Ascending aorta (tissue), 2 donors: ENCODE results near the gene NRDE2. TPM values are rescaled to one million over a fixed set of nuclear protein-coding genes. Genes with fewer than 3 reads are reported as not detected.
A peak's percentile ranks its signal among the peaks of the same experiment; 100 is the strongest.
"Not testable (repeated sequence)": the region's sequence is repeated elsewhere in the genome, so short reads cannot be mapped to it uniquely, and the experiment has no call there.

ENCODE experiments used
- DNase-seq, 2 donors: peaks; one replicate each; pipeline ENCODE4 v3.0.0-alpha.2; 2019; ENCODE audit warnings: low spot score in 2 of 2
- H3K27ac ChIP-seq, 2 donors: fragments of 200-600 bp; sonication (generic); one replicate each; pipeline ENCODE4 v1.5.1; 2016 to 2017; ENCODE audit warnings: mild to moderate bottlenecking in 1 of 2
- H3K27me3 ChIP-seq: fragments of 200-600 bp; sonication (generic); one replicate; pipeline ENCODE4 v1.5.1; 2017
- H3K36me3 ChIP-seq, 2 donors: fragments of 200-600 bp; sonication (generic); one replicate each; pipeline ENCODE4 v1.5.1; 2016
- H3K4me1 ChIP-seq, 2 donors: fragments of 200-600 bp; sonication (generic); one replicate each; pipeline ENCODE4 v1.5.1; 2016 to 2017; ENCODE audit warnings: mild to moderate bottlenecking in 1 of 2
- H3K4me3 ChIP-seq, 2 donors: fragments of 200-600 bp; sonication (generic); one replicate each; pipeline ENCODE4 v1.5.1; 2016 to 2017; ENCODE audit warnings: mild to moderate bottlenecking in 1 of 2
- H3K9me3 ChIP-seq, 2 donors: fragments of 200-600 bp; sonication (generic); one replicate each; pipeline ENCODE4 v1.5.1; 2016
- intact Hi-C: fragments of 100-400 bp; cut with DNase I; formaldehyde crosslinking; loops from one replicate; pipeline ENCODE4 v1.15.1; 2023
- total RNA-seq: library from RNA; depleted of rRNA; stranded (reverse); fragments of >200 nt; gene quantifications from one replicate; pipeline ENCODE4 v1.1.0, GENCODE V29; 2016
- TF ChIP-seq, protein P1 (sequence below), 3 experiments: fragments of 200-600 bp in 2 of 3; fragments of 450-650 bp in 1 of 3; sonication (generic) in 2 of 3; IDR thresholded peaks; one replicate each; pipeline ENCODE4 v1.5.1; 2016 to 2019; ENCODE audit warnings: antibody characterized with exemption in 3 of 3, mild to moderate bottlenecking in 1 of 3, moderate library complexity in 1 of 3

The NRDE2 gene
- total RNA-seq, 1 donor from 2014 or later: 9.2 TPM

DNA sequence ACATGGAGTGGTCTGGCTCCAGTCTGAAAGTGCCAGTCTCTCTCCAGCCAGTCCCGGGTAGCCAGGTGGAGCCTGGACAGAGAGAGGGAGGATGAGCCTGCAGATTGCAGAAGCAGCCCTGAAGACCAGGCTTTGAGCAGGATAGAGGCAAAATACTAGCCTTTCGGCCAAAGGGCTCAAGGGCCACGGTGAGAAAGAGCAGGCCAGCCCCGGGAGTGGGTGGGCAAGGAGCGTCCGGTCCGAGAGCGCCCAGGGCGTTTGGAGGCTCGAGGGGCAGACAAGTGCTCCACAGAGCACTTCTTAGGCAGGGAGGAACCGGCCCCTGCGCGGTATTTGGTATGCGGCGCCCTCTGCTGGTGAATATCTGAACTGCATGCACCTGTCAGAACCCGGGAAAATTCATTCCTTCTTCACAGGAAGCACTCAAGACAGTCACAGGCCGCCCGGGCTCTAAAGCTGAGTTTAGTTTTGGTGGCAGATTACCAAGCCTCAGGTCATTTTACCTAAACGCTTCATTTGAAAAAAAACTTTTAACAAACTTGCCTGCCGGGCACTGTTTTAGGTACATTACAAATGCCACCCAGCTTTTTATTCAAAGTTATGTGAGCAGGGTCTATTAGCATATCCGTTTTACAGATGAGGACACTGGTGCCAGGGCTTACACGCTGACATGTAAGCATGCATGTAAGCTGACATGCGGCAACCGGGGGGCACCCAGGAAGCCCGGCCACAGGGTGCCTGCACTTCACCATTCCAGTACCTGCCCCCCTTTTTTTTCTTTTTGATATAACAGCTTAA, 96.4 kb downstream of the NRDE2 start:
- TF ChIP-seq, protein P1, sequence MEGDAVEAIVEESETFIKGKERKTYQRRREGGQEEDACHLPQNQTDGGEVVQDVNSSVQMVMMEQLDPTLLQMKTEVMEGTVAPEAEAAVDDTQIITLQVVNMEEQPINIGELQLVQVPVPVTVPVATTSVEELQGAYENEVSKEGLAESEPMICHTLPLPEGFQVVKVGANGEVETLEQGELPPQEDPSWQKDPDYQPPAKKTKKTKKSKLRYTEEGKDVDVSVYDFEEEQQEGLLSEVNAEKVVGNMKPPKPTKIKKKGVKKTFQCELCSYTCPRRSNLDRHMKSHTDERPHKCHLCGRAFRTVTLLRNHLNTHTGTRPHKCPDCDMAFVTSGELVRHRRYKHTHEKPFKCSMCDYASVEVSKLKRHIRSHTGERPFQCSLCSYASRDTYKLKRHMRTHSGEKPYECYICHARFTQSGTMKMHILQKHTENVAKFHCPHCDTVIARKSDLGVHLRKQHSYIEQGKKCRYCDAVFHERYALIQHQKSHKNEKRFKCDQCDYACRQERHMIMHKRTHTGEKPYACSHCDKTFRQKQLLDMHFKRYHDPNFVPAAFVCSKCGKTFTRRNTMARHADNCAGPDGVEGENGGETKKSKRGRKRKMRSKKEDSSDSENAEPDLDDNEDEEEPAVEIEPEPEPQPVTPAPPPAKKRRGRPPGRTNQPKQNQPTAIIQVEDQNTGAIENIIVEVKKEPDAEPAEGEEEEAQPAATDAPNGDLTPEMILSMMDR (IDR thresholded peaks at IDR 0.05): peak; percentile 52 to 78 (median 69)
- DNase-seq: peak in 1 of 2 donors; percentile 70
- H3K4me3 ChIP-seq: no peak overlapping the region
- no peaks in the 10 kb centered on the region for H3K4me1 ChIP-seq
- intact Hi-C loops: no loop called here
- no peak overlapping the region for H3K27ac ChIP-seq
- no peaks in the 10 kb centered on the region for H3K36me3 ChIP-seq
- H3K9me3 ChIP-seq: peaks cover 20 to 25% of the 10 kb centered on the region in 2 donors
- H3K27me3 ChIP-seq: no peaks in the 10 kb centered on the region

DNA sequence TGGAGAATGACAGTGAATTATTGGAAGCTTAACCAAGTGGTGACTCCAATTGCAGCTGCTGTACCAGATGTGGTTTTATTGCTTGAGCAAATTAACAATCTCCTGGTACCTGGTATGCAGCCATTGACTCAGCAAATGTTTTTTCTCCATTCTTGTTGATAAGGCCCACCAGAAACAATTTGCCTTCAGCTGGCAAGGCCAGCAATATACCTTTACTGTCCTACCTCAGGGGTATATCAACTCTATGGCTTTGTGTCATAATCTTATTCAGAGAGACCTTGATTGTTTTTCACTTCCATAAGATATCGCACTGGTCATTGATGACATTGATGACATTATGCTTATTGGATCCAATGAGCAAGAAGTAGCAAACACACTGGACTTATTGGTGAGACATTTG, 101.8 kb downstream of the NRDE2 start:
- H3K9me3 ChIP-seq, H3K27me3 ChIP-seq, H3K36me3 ChIP-seq, DNase-seq, intact Hi-C loops, H3K27ac ChIP-seq, H3K4me1 ChIP-seq, H3K4me3 ChIP-seq: not testable (repeated sequence)

DNA sequence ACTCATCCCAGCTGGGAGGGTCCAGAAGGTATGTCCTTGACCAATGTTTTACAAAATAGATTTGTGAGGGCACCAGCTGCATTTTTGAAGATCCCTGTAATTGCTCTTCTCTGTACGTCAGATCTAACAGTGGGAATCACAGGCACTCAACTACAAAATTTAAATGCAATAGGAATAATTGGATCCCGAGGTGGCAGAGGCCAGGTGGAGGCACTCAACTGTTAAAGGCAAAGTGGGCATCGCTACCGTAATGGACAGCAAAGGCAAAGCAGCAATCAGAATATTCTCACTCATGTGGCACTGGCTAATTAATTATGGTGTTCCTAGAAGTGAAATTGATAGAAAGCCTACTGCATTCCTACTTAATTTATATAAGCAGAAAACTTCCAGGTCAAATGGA, 103.3 kb downstream of the NRDE2 start:
- intact Hi-C loops: no loop called here
- no peaks in the 10 kb centered on the region for H3K27me3 ChIP-seq
- no peak for DNase-seq
- no peaks in the 10 kb centered on the region for H3K4me1 ChIP-seq
- no peak overlapping the region for H3K27ac ChIP-seq
- peaks cover 0 to under 1% of the 10 kb centered on the region in 2 donors for H3K9me3 ChIP-seq
- H3K36me3 ChIP-seq: no peaks in the 10 kb centered on the region
- no peak overlapping the region for H3K4me3 ChIP-seq
- TF ChIP-seq, protein P1 (IDR thresholded peaks at IDR 0.05): no peak

Other genes starting within 250 kb of the NRDE2 start
- gene PSMC1, start 75.4 kb downstream of the NRDE2 start, total RNA-seq: 93.2 TPM
- 178 TPM for gene CALM1, start 65.1 kb upstream of the NRDE2 start, total RNA-seq